ENCODE measurements around the gene BPIFB6. TPM values are rescaled to one million over a fixed set of nuclear protein-coding genes. Genes with fewer than 3 reads are reported as not detected.

BPIFB6 gene, protein sequence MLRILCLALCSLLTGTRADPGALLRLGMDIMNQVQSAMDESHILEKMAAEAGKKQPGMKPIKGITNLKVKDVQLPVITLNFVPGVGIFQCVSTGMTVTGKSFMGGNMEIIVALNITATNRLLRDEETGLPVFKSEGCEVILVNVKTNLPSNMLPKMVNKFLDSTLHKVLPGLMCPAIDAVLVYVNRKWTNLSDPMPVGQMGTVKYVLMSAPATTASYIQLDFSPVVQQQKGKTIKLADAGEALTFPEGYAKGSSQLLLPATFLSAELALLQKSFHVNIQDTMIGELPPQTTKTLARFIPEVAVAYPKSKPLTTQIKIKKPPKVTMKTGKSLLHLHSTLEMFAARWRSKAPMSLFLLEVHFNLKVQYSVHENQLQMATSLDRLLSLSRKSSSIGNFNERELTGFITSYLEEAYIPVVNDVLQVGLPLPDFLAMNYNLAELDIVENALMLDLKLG
- total RNA-seq, result not detected in 2 replicates

DNA sequence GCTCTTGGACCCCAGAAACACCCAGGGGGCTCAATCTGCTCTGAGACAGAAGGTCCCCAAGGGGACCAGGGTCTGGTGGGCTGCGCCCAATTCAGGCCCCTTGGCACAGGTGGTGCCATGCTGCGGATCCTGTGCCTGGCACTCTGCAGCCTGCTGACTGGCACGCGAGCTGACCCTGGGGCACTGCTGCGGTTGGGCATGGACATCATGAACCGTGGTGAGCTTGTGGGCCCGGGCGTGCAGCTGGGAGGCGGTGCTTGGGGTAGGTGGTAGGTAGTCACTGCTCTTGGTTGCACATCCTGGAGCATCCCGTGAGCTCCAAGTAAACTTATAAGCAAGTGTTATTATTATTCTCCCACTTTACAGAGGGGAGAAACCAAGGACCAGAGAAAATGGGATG lies at the start of gene BPIFB6:
TSS of gene BPIFB6 (plus strand) at position 118 of the 400 bp plus-strand sequence. CDS start at position 118, 0 bp downstream.
- H3K27me3 ChIP-seq (ENCODE audit: insufficient read depth, low read length), result no peaks in the 10 kb centered on the region
- no peak within 1 kb of the TSS for H3K4me3 ChIP-seq (ENCODE audit: insufficient read depth, low read length)
- H3K36me3 ChIP-seq (ENCODE audit: insufficient read depth, low read length), result no peaks in the 10 kb centered on the region
- no peaks in the 10 kb centered on the region for H4K20me1 ChIP-seq (ENCODE audit: insufficient read depth, low read length)
- H3K4me2 ChIP-seq (ENCODE audit: insufficient read depth, low read length), result no peak within 1 kb of the TSS
- TF ChIP-seq, protein P1, sequence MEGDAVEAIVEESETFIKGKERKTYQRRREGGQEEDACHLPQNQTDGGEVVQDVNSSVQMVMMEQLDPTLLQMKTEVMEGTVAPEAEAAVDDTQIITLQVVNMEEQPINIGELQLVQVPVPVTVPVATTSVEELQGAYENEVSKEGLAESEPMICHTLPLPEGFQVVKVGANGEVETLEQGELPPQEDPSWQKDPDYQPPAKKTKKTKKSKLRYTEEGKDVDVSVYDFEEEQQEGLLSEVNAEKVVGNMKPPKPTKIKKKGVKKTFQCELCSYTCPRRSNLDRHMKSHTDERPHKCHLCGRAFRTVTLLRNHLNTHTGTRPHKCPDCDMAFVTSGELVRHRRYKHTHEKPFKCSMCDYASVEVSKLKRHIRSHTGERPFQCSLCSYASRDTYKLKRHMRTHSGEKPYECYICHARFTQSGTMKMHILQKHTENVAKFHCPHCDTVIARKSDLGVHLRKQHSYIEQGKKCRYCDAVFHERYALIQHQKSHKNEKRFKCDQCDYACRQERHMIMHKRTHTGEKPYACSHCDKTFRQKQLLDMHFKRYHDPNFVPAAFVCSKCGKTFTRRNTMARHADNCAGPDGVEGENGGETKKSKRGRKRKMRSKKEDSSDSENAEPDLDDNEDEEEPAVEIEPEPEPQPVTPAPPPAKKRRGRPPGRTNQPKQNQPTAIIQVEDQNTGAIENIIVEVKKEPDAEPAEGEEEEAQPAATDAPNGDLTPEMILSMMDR (IDR thresholded peaks at IDR 0.05; ENCODE audit: extremely low read depth, low read depth, low read length), result no peak
- no peak for DNase-seq (ENCODE audit: insufficient read length, low spot score, missing footprints)
- H3K27ac ChIP-seq (ENCODE audit: low read depth, low read length), result no peak within 1 kb of the TSS
- no peaks in the 10 kb centered on the region for H3K9me3 ChIP-seq (ENCODE audit: low read depth, low read length)
- no peak within 1 kb of the TSS for H2AFZ ChIP-seq (ENCODE audit: low read length)
- no peaks in the 10 kb centered on the region for H3K4me1 ChIP-seq (ENCODE audit: insufficient read depth, low read length)
- H3K79me2 ChIP-seq (ENCODE audit: insufficient read depth, low read length), result no peaks in the 10 kb centered on the region

DNA sequence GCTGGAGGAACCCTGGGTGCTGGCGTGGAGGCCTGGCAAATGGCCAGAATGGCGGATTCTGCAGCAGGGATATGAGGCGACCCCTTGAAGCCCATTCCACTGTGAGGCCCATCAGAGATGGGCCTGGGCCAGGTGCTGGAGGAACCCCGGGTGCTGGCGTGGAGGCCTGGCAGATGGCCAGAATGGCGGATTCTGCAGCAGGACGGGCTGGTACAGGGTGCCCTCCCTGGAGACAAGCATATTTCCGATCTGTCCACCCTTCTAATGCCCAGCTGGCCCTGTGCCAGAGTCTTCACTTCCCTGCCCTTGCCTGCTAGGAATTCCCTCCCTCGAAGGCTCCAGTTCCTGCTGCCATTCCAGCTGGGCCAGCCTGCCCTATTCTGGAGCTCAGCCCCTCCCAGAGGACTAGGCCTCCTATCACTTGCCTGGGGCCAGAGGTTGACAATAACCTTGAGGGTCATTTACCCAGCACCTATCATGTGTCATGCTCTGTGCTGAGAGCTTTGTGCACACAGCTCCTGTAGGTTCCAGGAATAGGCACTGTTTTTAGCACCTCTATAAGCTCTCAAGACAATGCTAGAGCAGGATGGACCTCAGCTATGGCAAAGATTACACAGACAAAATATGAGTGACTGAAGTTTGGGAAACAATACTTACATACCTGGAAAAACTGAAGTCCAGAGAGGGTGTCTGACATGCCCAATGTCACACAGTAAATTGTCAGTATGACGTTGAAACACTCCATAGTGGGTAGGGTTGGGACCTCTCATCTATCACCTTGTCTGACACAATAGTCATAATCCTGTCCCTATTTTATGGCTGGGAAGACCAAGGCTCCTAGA lies 48.6 kb upstream of the BPIFB6 start:
- no peak overlapping the region for H3K27ac ChIP-seq (ENCODE audit: low read depth, low read length)
- no peaks in the 10 kb centered on the region for H3K4me1 ChIP-seq (ENCODE audit: insufficient read depth, low read length)
- H3K79me2 ChIP-seq (ENCODE audit: insufficient read depth, low read length), result no peaks in the 10 kb centered on the region
- no peak overlapping the region for H2AFZ ChIP-seq (ENCODE audit: low read length)
- TF ChIP-seq, protein P1 (IDR thresholded peaks at IDR 0.05; ENCODE audit: extremely low read depth, low read depth, low read length), result no peak
- DNase-seq (ENCODE audit: insufficient read length, low spot score, missing footprints), result no peak
- H3K9me3 ChIP-seq (ENCODE audit: low read depth, low read length), result no peaks in the 10 kb centered on the region
- no peaks in the 10 kb centered on the region for H4K20me1 ChIP-seq (ENCODE audit: insufficient read depth, low read length)
- no peak overlapping the region for H3K4me2 ChIP-seq (ENCODE audit: insufficient read depth, low read length)
- no peaks in the 10 kb centered on the region for H3K27me3 ChIP-seq (ENCODE audit: insufficient read depth, low read length)
- H3K36me3 ChIP-seq (ENCODE audit: insufficient read depth, low read length), result no peaks in the 10 kb centered on the region
- H3K4me3 ChIP-seq (ENCODE audit: insufficient read depth, low read length), result no peak overlapping the region

DNA sequence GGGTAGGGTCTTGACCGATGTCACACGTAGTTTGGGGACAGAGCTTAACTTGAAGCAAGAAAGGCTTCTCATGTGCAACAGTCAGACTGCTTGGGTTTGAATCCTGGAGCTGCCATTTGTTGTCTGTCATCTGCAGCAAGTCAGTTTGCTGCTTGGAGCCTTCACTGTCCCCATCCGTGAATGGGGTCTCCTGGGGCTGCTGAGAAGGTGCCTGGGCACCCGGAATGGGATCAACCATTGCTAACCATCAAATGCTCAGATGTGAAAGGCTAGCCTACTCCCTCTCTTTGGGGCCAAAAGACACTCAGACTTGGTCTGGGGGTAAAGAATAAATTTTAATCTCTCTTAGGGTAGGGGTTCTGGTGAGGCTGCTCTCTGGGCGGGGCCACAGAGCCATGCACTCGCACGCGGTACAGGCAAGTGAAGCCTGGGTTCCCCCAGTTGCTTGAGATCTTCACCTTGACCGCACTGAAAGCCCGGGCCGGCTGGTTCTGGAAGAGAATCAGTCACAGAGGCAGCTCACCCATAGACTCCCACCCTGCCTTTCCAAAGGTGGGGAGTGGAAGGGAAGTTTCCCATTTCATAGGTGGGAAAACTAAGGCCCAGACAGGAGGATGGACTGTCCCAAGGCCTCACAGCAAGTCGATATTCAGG lies 47.9 kb upstream of the BPIFB6 start:
- H3K4me1 ChIP-seq (ENCODE audit: insufficient read depth, low read length), result no peaks in the 10 kb centered on the region
- TF ChIP-seq, protein P1 (IDR thresholded peaks at IDR 0.05; ENCODE audit: extremely low read depth, low read depth, low read length), result no peak
- no peaks in the 10 kb centered on the region for H3K9me3 ChIP-seq (ENCODE audit: low read depth, low read length)
- H3K79me2 ChIP-seq (ENCODE audit: insufficient read depth, low read length), result no peaks in the 10 kb centered on the region
- no peak overlapping the region for H3K27ac ChIP-seq (ENCODE audit: low read depth, low read length)
- H3K4me3 ChIP-seq (ENCODE audit: insufficient read depth, low read length), result no peak overlapping the region
- no peak overlapping the region for H2AFZ ChIP-seq (ENCODE audit: low read length)
- H3K36me3 ChIP-seq (ENCODE audit: insufficient read depth, low read length), result no peaks in the 10 kb centered on the region
- no peak overlapping the region for H3K4me2 ChIP-seq (ENCODE audit: insufficient read depth, low read length)
- no peak for DNase-seq (ENCODE audit: insufficient read length, low spot score, missing footprints)
- H4K20me1 ChIP-seq (ENCODE audit: insufficient read depth, low read length), result no peaks in the 10 kb centered on the region
- no peaks in the 10 kb centered on the region for H3K27me3 ChIP-seq (ENCODE audit: insufficient read depth, low read length)

Measured in osteoblast (primary cell).